ENCODE data around the gene OCIAD2.

DNA sequence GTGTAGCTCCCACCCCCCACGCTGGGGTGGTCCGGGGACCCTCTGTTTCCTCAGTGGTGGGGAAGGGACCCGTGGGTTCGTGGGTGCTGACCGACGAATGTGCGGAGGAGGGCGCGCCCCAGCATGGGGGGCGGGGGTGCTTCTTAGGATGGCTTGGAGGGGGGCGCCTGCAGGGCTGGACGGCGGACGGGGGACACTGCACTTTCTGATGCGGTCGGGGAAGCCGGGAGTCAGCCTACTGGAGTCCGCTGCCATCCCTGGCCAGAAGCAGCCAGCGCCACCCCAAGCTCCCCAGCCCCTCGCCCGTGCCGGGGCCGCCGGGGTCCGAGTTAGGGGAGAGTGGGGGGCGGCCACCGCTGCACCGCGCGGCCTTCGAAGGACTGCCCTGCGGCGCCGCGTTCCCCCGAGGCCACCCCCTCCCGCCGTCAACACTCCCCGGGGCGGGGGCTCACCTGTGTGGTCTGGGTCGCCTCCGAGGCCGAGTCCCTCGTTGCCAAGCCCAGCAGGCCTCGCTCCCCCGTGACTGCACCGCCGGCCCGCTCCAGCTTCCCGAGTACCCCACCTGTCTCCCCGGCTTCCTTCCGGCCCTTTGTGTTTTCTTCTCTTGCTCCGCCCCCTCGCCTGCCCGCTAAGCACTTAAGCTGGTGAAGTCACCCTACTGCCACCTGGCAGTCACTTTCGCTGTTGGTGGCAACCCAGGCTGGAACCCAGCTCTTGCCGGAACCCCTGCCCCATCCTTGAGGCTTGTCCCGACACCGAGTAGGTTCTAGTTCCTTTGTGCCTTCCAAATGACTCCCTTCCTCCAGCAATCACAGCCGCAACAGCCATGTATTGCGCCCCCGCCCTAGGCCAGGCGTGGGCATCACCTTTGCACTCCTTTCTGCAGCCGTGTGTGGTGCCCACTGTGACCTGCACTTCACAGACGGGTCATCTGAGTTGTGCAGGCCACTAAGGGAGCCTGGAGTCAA lies at the start of gene OCIAD2:
- peak in 6 of 7 experiments; percentile 11 to 58 (median 42) for TF ChIP-seq CTCF (IDR thresholded peaks at IDR 0.05)
- peak; percentile 69 to 87 (median 81) for TF ChIP-seq POLR2A (IDR thresholded peaks at IDR 0.05)
